HG02571 (cell line): ENCODE measurements around the gene SLC25A10.
"Not testable (repeated sequence)": the region's sequence is repeated elsewhere in the genome, so short reads cannot be mapped to it uniquely, and the experiment has no call there.

Experiments used
- ATAC-seq: cut with Tn5 transposase; IDR thresholded peaks from one replicate; pipeline ENCODE4 v1.9.1; 2021; ENCODE audit warnings: mild to moderate bottlenecking, moderate library complexity; ENCODE audit not compliant: unreplicated experiment

Gene SLC25A10

GRCh38 chr17:81719410-81720266 is 7.6 kb downstream of the SLC25A10 start:
- no peak for ATAC-seq

DNA sequence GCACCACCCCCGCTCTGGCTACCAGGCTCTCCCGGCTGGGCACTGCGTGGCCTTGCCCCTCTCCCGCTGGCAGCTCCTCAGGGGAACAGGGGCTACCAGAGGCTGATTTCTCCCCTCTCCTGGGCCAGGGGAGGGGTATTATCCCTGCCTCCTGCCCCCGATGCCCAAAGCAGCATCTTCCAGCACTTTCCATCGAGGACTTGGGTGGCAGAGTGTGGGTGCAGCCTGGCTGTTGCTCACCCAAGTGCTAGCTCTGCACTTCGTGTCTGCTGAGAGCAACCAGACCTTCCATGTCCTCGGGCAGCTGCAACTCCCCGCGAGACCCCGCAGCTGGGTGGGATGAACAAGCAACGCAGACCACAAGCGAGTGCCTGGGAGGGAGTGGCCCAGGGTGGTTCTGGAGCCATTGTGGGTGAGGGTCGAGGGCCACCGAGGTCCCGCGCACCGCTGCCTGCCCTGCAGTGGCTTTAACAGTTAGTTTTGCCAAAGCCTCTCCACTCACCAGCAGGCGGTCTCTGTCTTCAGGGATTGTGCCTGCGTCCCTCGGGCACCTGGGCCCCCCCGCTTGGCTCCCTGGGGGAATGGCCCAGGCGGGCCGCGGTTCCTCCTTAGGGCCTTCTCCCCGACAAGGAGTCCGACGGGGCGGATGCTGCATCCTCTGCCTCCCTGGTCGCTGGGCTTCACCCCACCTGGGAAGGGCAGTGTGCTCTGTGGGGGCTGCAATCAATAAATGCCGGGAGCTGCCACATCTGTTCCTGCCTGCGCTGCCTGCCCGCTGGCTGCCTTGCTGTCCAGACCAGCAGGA is 8.4 kb downstream of the SLC25A10 start:
- ATAC-seq = no peak

DNA sequence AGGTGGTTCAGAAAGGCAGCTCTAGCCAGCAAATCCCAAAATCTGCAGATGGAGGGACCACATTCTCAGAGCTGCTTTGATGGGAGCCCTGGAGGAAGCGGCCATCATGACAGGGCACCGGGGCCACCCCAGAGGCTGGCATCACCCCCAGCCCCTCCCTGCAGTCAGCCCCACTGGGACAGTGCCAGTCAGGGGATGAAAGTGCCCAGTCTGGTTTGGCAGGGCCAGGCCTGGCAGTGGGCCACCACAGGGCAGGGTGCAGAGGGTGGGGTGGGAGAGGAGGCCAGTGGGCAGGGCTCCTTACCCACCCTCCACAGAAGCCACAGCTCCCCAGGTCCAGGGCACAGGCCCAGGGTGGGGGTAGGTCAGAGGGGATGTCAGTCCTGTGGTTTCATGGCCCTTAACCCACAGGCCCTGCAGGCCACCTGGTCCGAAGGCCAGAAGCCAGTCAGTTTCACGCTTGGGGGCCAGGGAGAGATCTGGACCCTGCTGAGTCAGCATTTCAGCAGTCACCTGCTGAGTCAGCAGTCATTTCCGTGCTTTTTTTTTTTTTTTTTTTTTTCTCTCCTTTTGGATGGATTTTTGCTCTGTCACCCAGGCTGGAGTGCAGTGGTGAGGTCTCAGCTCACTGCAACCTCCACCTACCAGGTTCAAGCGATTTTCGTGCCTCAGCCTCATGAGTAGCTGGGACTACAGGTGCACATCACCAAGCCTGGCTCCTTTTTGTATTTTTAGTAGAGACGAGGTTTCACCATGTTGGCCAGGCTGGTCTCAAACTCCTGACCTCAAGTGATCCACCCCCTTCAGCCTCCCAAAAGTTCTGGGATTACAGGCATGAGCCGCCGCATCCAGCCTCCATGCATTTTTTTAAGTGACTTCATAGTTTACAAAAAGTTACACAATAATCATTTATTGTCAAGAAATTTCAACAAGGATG is 10.4 kb downstream of the SLC25A10 start:
- ATAC-seq = no peak

GRCh38 chr17:81723651-81724209 is 11.6 kb downstream of the SLC25A10 start:
- no peak for ATAC-seq

DNA sequence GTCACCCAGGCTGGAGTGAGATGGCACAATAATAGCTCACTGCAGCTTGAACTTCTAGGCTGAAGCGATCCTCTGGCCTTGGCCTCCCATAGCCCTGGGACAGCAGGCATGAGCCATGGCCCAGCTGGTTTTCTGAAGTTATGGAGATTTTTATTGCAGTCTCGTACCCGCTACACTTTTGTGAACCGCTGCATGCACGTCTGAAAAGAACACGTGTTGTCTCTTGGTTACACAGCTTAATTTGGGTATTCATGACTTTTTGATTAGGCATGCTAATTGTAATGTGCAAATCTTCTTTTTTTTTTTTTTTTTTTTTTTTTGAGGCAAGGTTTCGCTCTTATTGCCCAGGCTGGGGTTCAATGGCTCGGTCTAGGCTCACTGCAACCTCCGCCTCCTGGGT is 13.4 kb downstream of the SLC25A10 start:
- ATAC-seq = no peak

DNA sequence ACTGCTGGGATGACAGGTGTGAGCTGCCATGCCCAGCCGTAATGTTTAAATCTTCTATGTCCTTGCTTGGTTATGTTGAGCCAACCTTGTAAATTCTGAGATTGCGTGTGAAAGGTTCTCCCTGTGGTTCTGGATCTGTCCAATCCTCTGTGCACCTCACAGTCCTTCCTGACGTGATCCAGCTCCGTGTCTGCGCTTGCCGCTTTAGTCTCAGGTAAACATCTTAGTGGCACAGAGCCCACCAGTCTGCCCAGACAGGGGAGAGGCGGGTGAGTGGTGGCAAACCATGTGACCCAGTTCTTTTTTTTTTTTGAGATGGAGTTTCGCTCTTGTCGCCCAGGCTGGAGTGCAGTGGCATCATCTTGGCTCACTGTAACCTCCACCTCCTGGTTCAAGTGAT is 13.9 kb downstream of the SLC25A10 start:
- ATAC-seq = no peak

DNA sequence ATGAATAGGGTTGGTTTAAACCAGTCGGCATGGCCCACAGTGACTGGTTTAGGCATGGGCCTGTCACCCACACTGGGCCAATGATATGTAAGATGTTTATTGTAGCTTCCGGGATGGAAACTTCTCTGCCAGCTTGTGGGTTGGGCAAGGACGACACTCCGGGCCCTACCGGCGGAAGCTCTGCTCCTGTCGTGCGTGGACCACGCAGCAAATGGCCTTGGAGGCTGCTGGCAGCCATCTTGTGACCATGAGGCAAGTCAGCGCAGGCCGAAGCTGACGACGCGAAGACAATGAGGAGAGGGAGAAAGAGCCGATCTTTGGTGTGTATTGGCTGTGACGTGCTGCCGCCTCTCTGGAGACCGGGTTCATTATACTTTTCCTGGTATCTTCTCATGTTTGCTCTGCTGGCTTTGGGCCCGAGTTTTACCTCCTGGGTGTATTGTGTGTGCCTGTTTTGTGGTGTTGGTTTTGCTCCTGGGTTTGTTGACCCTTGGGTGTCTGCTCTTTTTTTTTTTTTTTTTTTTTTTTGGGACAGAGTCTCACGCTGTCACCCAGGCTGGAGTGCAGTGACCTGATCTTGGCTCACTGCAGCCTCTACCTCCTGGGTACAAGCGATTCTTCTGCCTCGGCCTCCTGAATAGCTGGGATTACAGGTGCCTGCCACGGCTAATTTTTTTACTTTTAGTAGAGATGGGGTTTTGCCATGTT is 15.4 kb downstream of the SLC25A10 start:
- no peak for ATAC-seq

- no peak for ATAC-seq
Measured at GRCh38 chr17:81733507-81734404, 21.7 kb downstream of the SLC25A10 start.

DNA sequence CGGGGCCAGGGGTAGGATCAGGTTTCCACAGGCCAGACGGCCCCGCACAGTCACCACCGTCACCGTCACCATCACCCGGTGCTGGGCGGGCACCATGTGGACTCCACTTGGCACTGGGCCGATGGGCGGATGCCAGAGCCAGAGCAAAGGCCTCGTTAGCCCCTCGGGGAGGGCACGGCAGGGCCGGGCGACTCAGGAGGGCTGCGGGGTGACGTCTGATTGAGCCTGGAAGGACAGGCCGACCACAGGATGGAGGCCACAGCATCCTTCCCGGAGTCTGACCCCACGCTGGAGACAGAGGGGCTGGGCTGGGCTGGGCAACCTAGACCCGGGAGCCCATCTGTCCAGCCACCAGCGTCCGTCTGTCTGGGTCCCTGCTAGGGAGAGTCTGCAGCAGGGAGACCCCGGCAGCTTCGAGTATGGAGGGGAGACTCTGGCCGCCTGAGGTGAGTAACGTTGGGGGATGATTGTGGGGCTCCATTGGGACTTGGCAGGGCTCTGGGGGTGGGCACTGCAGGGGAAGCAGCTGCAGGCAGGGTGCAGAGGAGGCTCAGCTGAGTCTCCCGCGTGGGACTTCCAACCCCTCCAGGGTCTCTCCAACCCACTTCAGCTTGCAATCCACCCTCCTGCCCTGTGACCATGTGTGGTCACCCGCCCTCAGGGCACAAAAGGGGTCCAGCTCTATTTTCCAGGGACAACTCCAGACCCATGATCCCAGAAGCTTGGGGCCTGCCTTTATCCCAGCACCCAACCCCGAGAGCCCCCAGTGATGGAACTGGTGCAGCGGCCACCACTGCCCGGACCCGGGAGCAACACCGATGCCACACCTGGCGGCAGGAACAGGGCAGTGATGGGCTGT is 22.6 kb downstream of the SLC25A10 start:
- no peak for ATAC-seq

- ATAC-seq = no peak
Measured at GRCh38 chr17:81735264-81736102, 23.4 kb downstream of the SLC25A10 start.

GRCh38 chr17:81737947-81738800 is 26.1 kb downstream of the SLC25A10 start:
- no peak for ATAC-seq

- no peak for ATAC-seq
Measured at GRCh38 chr17:81738801-81739393, 26.8 kb downstream of the SLC25A10 start.

DNA sequence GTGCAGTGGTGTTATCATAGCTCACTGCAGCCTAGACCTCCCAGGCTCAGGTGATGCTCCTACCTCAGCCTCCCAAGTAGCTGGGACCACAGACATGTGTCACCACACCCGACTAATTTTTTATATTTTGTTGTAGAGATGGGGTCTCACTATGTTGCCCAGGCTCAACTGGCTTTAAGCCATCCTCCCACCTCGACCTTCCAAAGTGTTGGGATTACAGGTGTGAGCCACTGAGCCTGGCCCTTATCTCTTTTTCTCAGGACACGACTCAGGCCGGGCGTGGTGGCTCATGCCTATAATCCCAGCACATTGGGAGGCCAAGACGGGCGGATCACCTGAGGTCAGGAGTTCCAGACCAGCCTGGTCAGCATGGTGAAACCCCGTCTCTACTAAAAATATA is 27.5 kb downstream of the SLC25A10 start:
- not testable (repeated sequence) for ATAC-seq

DNA sequence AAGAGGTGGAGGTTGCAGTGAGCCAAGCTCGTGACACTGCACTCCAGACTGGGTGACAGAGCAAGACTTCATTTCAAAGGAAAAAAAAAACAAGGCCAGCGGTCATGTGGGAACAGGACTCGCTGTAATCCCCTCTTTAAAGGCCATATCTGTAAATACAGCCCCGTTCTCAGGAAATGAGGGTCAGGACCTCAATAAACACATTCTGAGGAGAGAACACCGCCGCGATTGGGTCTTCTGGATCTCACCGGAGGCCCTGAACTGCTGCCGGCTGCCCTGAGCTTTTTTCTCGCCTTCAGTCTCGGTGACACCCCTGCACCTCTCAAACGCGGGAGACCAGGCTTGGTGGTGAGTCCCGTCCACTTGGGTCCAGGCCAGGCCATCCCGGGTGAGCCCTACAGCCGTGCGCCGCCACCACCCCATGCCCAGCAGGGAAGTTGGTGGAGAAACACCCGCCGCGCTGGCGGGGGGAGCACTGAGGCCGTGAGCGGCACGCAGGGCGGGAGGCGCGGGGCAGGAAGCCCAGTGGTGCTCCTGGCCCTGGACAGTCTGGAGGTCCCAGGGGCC is 28.4 kb downstream of the SLC25A10 start:
- ATAC-seq = no peak

DNA sequence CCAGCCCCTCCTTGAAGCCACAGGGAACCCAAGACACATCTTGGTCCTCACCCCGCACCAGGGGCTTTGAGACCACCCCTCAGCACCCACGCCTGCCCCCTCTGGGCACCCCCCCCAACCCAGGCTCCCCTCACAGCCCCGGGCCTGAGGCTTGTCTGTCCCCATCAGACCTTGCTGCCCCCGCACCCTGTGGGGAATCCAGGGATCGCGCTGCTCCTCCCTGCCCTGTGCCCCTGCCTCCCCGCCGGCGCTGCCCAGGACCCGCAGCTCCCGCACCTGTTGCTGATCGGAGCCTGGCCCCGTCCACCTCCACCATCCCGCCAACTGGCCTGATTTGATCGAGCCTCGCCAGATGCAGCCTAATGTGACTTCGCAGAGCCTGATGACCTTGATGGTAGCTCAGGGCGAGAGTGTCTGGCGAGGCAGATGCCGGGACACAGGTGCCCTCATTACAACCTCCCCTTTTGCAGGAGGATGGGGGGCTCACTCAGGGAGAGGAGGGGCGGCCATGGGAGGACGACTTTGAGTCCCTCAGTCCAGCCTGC is 29.0 kb downstream of the SLC25A10 start:
- no peak for ATAC-seq
